Neural progenitor cell (in vitro differentiated cells): Measurements from ENCODE around the gene CPNE4. TPM values are rescaled to one million over a fixed set of nuclear protein-coding genes. Genes with fewer than 3 reads are reported as not detected.

Experiments used
- DNase-seq: peaks from one replicate; pipeline ENCODE4 v3.0.0-alpha.2; 2016; ENCODE audit warnings: low spot score
- H2AFZ ChIP-seq: fragments of 200-600 bp; sonication (generic); replicated peaks from 2 replicates; pipeline ENCODE4 v1.6.1; 2016; ENCODE audit warnings: antibody characterized with exemption
- H3F3A ChIP-seq: fragments of 200-600 bp; sonication (generic); 2 replicates; pipeline ENCODE4 v1.6.1; 2016; ENCODE audit warnings: antibody characterized with exemption, low read depth
- H3K27ac ChIP-seq: fragments of 200-600 bp; sonication (generic); 2 replicates; pipeline ENCODE4 v1.5.1; 2016; ENCODE audit warnings: mild to moderate bottlenecking
- H3K27me3 ChIP-seq: fragments of 200-600 bp; sonication (generic); 2 replicates; pipeline ENCODE4 v1.6.1; 2016; ENCODE audit warnings: mild to moderate bottlenecking, moderate library complexity
- H3K36me3 ChIP-seq: fragments of 200-600 bp; sonication (generic); 2 replicates; pipeline ENCODE4 v1.5.1; 2016
- H3K4me1 ChIP-seq: fragments of 200-600 bp; sonication (generic); 2 replicates; pipeline ENCODE4 v1.6.1; 2016; ENCODE audit warnings: mixed run types
- H3K4me2 ChIP-seq: fragments of 200-600 bp; sonication (generic); 2 replicates; pipeline ENCODE4 v1.6.1; 2016
- H3K4me3 ChIP-seq: fragments of 200-600 bp; sonication (generic); 2 replicates; pipeline ENCODE4 v1.5.1; 2016
- H3K79me2 ChIP-seq: fragments of 200-600 bp; sonication (generic); 2 replicates; pipeline ENCODE4 v1.6.1; 2016; ENCODE audit warnings: low read depth
- H3K9ac ChIP-seq: fragments of 200-600 bp; sonication (generic); 2 replicates; pipeline ENCODE4 v1.6.1; 2016
- H3K9me3 ChIP-seq: fragments of 200-600 bp; sonication (generic); 2 replicates; pipeline ENCODE4 v1.5.1; 2016; ENCODE audit warnings: low read depth
- H4K20me1 ChIP-seq: fragments of 200-600 bp; sonication (generic); 2 replicates; pipeline ENCODE4 v1.6.1; 2016; ENCODE audit warnings: low read depth
- H3K27ac Mint-ChIP-seq: 3 replicates; pipeline ENCODE4 v1.8.0; 2021; ENCODE audit warnings: mixed read lengths
- H3K27me3 Mint-ChIP-seq: 2 replicates; pipeline ENCODE4 v1.8.0; 2022; ENCODE audit warnings: low read depth, mild to moderate bottlenecking, inconsistent platforms, moderate library complexity, mixed read lengths; ENCODE audit not compliant: insufficient read depth
- H3K36me3 Mint-ChIP-seq: 3 replicates; pipeline ENCODE4 v1.8.0; 2021; ENCODE audit warnings: mixed read lengths
- H3K4me1 Mint-ChIP-seq: 3 replicates; pipeline ENCODE4 v1.8.0; 2021; ENCODE audit warnings: mixed read lengths
- H3K4me3 Mint-ChIP-seq: 3 replicates; pipeline ENCODE4 v1.8.0; 2021; ENCODE audit warnings: mild to moderate bottlenecking, moderate library complexity, mixed read lengths
- H3K9me3 Mint-ChIP-seq: 3 replicates; pipeline ENCODE4 v1.8.0; 2020; ENCODE audit warnings: mixed read lengths
- CTCF ChIP-seq: fragments of 200-600 bp; sonication (generic); IDR thresholded peaks from 2 replicates; pipeline ENCODE4 v1.5.1; 2017; ENCODE audit warnings: antibody characterized with exemption, mild to moderate bottlenecking
- EZH2 ChIP-seq: fragments of 200-600 bp; sonication (generic); IDR thresholded peaks from 2 replicates; pipeline ENCODE4 v1.6.1; 2017; ENCODE audit warnings: antibody characterized with exemption, mild to moderate bottlenecking, moderate library complexity
- EZH2phosphoT487 ChIP-seq: fragments of 200-600 bp; sonication (generic); IDR thresholded peaks from 2 replicates; pipeline ENCODE4 v1.6.1; 2017; ENCODE audit warnings: antibody characterized with exemption
- total RNA-seq: library from RNA; depleted of rRNA; stranded (reverse); fragments of >200 nt; gene quantifications from 2 replicates; pipeline ENCODE4 v1.2.3, GENCODE V29; 2015; ENCODE audit warnings: low replicate concordance

The CPNE4 gene
- total RNA-seq, 1 donor from 2014 or later = not detected

GRCh38 chr3:131692356-131692755, 342.5 kb downstream of the CPNE4 start:
- no peaks in the 10 kb centered on the region for H4K20me1 ChIP-seq
- no peaks in the 10 kb centered on the region for H3K4me1 Mint-ChIP-seq

GRCh38 chr3:131690800-131691199, 344.0 kb downstream of the CPNE4 start:
- Mint-ChIP-seq H3K27ac (no peak overlapping the region), H3K36me3 (peaks cover 2% of the 10 kb centered on the region), H3K9me3 (no peaks in the 10 kb centered on the region), H3K4me3 (no peak overlapping the region), H3K4me1 (no peaks in the 10 kb centered on the region), H3K27me3 (no peaks in the 10 kb centered on the region)
- no peak for DNase-seq
- Histone ChIP-seq H3K36me3 (no peaks in the 10 kb centered on the region), H3F3A (no peaks in the 10 kb centered on the region), H3K4me3 (no peak overlapping the region), H3K4me2 (no peak overlapping the region), H3K9ac (no peak overlapping the region), H3K79me2 (no peaks in the 10 kb centered on the region), H3K27ac (no peak overlapping the region), H3K27me3 (no peaks in the 10 kb centered on the region), H4K20me1 (no peaks in the 10 kb centered on the region), H2AFZ (no peak overlapping the region), H3K4me1 (no peaks in the 10 kb centered on the region), H3K9me3 (no peaks in the 10 kb centered on the region)
- TF ChIP-seq CTCF (no peak), EZH2 (no peak), EZH2phosphoT487 (no peak)

More at GRCh38 chr3:131692356-131692755, 342.5 kb downstream of the CPNE4 start:
- Histone ChIP-seq H3K9ac (no peak overlapping the region), H3K4me2 (no peak overlapping the region), H3K27me3 (no peaks in the 10 kb centered on the region), H3K27ac (no peak overlapping the region), H3K79me2 (no peaks in the 10 kb centered on the region), H3F3A (no peaks in the 10 kb centered on the region), H2AFZ (no peak overlapping the region), H3K36me3 (no peaks in the 10 kb centered on the region), H3K4me3 (no peak overlapping the region), H3K4me1 (no peaks in the 10 kb centered on the region), H3K9me3 (no peaks in the 10 kb centered on the region)
- no peak overlapping the region for H3K27ac Mint-ChIP-seq
- H3K27me3 Mint-ChIP-seq = no peaks in the 10 kb centered on the region
- H3K9me3 Mint-ChIP-seq = no peaks in the 10 kb centered on the region
- H3K36me3 Mint-ChIP-seq = no peaks in the 10 kb centered on the region
- no peak for TF ChIP-seq EZH2phosphoT487
- H3K4me3 Mint-ChIP-seq = no peak overlapping the region
- DNase-seq = no peak

GRCh38 chr3:131688370-131688769, 346.4 kb downstream of the CPNE4 start:
- Histone ChIP-seq H3K9ac (no peak overlapping the region), H4K20me1 (no peaks in the 10 kb centered on the region), H2AFZ (no peak overlapping the region), H3K4me3 (no peak overlapping the region), H3K27me3 (no peaks in the 10 kb centered on the region), H3K9me3 (no peaks in the 10 kb centered on the region), H3K27ac (no peak overlapping the region), H3K4me2 (no peak overlapping the region), H3K36me3 (no peaks in the 10 kb centered on the region), H3F3A (no peaks in the 10 kb centered on the region), H3K79me2 (no peaks in the 10 kb centered on the region), H3K4me1 (no peaks in the 10 kb centered on the region)
- Mint-ChIP-seq H3K4me1 (no peaks in the 10 kb centered on the region), H3K9me3 (no peaks in the 10 kb centered on the region), H3K4me3 (no peak overlapping the region), H3K27me3 (no peaks in the 10 kb centered on the region), H3K36me3 (peaks cover 2% of the 10 kb centered on the region), H3K27ac (no peak overlapping the region)
- TF ChIP-seq EZH2 (no peak), EZH2phosphoT487 (no peak), CTCF (no peak)
- DNase-seq = no peak

- H4K20me1 ChIP-seq = no peaks in the 10 kb centered on the region
- H3K4me2 ChIP-seq = no peak overlapping the region
- Mint-ChIP-seq H3K4me1 (peaks cover 6% of the 10 kb centered on the region), H3K9me3 (peaks cover 3% of the 10 kb centered on the region), H3K4me3 (no peak overlapping the region), H3K27me3 (peaks cover 2% of the 10 kb centered on the region), H3K36me3 (no peaks in the 10 kb centered on the region), H3K27ac (no peak overlapping the region)
- no peak overlapping the region for H3K4me3 ChIP-seq
- H3K27ac ChIP-seq = no peak overlapping the region
- no peak for DNase-seq
- no peaks in the 10 kb centered on the region for H3K27me3 ChIP-seq
- no peaks in the 10 kb centered on the region for H3F3A ChIP-seq
- no peaks in the 10 kb centered on the region for H3K36me3 ChIP-seq
- H3K9ac ChIP-seq = no peak overlapping the region
- no peaks in the 10 kb centered on the region for H3K4me1 ChIP-seq
- no peaks in the 10 kb centered on the region for H3K79me2 ChIP-seq
- H3K9me3 ChIP-seq = no peaks in the 10 kb centered on the region
- no peak overlapping the region for H2AFZ ChIP-seq
- TF ChIP-seq CTCF (no peak), EZH2phosphoT487 (no peak), EZH2 (no peak)
Observed at GRCh38 chr3:131669600-131669999, 365.2 kb downstream of the CPNE4 start.
